ENCODE data around the gene FAM13C.
A peak's percentile ranks its signal among the peaks of the same experiment; 100 is the strongest.
"Not testable (repeated sequence)": the region's sequence is repeated elsewhere in the genome, so short reads cannot be mapped to it uniquely, and the experiment has no call there.

The FAM13C gene

GRCh38 chr10:59362144-59362958, at the start of gene FAM13C:
FAM13C (minus strand) TSS chr10:59362549; CDS start chr10:59362460, 89 bp downstream.
- peak within 1 kb of the TSS; percentile 36 for H3K4me3 Mint-ChIP-seq
- H3K36me3 Mint-ChIP-seq (ENCODE audit: low read depth): no peaks in the 10 kb centered on the region
- peaks cover 10% of the 10 kb centered on the region for H3K4me1 Mint-ChIP-seq
- H3K27me3 Mint-ChIP-seq: peaks cover 25% of the 10 kb centered on the region
- ATAC-seq (peak; percentile 10), DNase-seq (peak; percentile 6)
- no peak within 1 kb of the TSS for H3K27ac Mint-ChIP-seq
- no peaks in the 10 kb centered on the region for H3K9me3 Mint-ChIP-seq

- Mint-ChIP-seq H3K9me3 (peaks cover 16% of the 10 kb centered on the region), H3K4me3 (no peak overlapping the region), H3K36me3 (ENCODE audit: low read depth) (no peaks in the 10 kb centered on the region), H3K27me3 (no peaks in the 10 kb centered on the region), H3K27ac (no peak overlapping the region), H3K4me1 (no peaks in the 10 kb centered on the region)
- ATAC-seq: no peak
- DNase-seq: no peak
These were observed 42.9 kb upstream of the FAM13C start for GRCh38 chr10:59405235-59405634.

GRCh38 chr10:59400214-59400613, 37.9 kb upstream of the FAM13C start:
- Mint-ChIP-seq H3K27ac (no peak overlapping the region), H3K9me3 (peaks cover 15% of the 10 kb centered on the region), H3K4me3 (no peak overlapping the region), H3K4me1 (no peaks in the 10 kb centered on the region), H3K27me3 (no peaks in the 10 kb centered on the region), H3K36me3 (ENCODE audit: low read depth) (no peaks in the 10 kb centered on the region)
- DNase-seq (no peak), ATAC-seq (no peak)

DNA sequence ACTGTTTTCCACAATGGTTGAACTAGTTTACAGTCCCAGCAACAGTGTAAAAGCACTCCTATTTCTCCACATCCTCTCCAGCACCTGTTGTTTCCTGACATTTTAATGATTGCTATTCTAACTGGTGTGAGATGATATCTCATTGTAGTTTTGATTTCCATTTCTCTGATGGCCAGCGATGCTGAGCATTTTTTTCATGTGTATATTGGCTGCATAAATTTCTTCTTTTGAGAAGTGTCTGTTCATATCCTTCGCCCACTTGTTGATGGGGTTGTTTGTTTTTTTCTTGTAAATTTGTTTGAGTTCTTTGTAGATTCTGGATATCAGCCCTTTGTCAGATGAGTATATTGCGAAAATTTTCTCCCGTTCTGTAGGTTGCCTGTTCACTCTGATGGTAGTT, 37.0 kb upstream of the FAM13C start:
- H3K27ac Mint-ChIP-seq; ATAC-seq; H3K4me3 Mint-ChIP-seq; H3K4me1 Mint-ChIP-seq; DNase-seq; H3K27me3 Mint-ChIP-seq; H3K36me3 Mint-ChIP-seq (ENCODE audit: low read depth): not testable (repeated sequence)
- H3K9me3 Mint-ChIP-seq: peaks cover 15% of the 10 kb centered on the region

DNA sequence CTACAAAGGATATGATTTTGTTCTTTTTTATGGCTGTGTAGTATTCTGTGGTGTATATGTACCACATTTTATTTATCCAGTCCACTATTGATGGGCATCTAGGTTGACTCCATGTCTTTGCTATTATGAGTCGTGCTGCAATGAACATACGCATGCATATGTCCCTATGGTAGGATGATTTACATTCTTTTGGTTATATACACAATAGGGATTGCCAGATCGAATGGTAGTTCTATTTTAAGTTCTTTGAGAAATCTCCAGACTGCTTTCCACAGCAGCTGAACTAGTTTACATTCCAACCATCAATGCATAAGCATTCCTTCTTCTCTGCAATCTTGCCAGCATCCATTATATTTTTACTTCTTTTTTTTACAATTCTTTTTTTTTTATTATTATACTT, 35.6 kb upstream of the FAM13C start:
- Mint-ChIP-seq H3K36me3 (ENCODE audit: low read depth) (no peaks in the 10 kb centered on the region), H3K27me3 (no peaks in the 10 kb centered on the region), H3K9me3 (peaks cover 15% of the 10 kb centered on the region), H3K27ac (no peak overlapping the region), H3K4me3 (no peak overlapping the region), H3K4me1 (no peaks in the 10 kb centered on the region)
- no peak for DNase-seq
- ATAC-seq: no peak

GRCh38 chr10:59395984-59396383, 33.6 kb upstream of the FAM13C start:
- H3K27ac Mint-ChIP-seq: no peak overlapping the region
- ATAC-seq: no peak

DNA sequence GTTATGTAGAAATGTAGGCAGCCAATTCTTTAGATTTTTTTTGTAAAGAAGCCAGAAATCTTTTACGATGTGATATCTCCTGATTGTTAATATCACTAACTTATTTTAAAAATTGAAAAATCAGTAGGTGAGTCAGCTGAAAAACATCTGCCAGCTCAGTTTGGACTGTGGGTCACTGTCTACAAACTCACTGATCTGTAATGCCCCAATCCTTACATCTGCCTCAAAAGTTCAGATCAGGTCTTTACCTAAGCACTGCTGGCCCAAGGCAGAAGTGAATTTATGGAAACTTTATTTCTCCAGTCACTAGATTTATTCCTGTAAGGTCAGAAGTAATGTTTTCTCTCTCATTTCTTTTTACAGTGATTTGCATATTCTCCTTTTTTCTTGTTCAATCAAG, 31.0 kb upstream of the FAM13C start:
- Mint-ChIP-seq H3K4me1 (no peaks in the 10 kb centered on the region), H3K27ac (no peak overlapping the region), H3K27me3 (no peaks in the 10 kb centered on the region), H3K4me3 (no peak overlapping the region), H3K9me3 (no peaks in the 10 kb centered on the region), H3K36me3 (ENCODE audit: low read depth) (no peaks in the 10 kb centered on the region)
- no peak for DNase-seq
- no peak for ATAC-seq

More at GRCh38 chr10:59395984-59396383, 33.6 kb upstream of the FAM13C start:
- H3K4me1 Mint-ChIP-seq: no peaks in the 10 kb centered on the region
- H3K27me3 Mint-ChIP-seq: no peaks in the 10 kb centered on the region
- no peaks in the 10 kb centered on the region for H3K36me3 Mint-ChIP-seq (ENCODE audit: low read depth)
- peaks cover 14% of the 10 kb centered on the region for H3K9me3 Mint-ChIP-seq
- H3K4me3 Mint-ChIP-seq: no peak overlapping the region
- no peak for DNase-seq

DNA sequence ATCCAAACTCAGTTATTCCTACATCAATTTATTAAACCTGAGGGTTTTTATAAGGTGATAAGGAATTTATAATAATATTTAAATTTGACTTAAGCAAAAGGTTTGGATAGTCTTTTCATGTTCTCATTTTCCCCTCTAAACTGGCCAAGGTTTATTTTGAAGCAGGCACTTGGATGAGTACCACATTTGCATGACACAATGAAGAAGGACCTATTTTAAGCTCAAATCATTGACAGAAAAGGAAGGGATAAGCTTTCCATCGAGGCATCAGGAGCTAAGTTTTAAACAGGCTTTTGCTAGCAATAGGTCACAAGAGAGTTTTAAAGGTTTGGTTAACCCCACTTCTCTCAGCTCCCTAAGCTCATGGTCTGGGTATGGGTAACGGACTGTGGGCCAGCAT, 28.7 kb upstream of the FAM13C start:
- Mint-ChIP-seq H3K4me1 (no peaks in the 10 kb centered on the region), H3K9me3 (no peaks in the 10 kb centered on the region), H3K36me3 (ENCODE audit: low read depth) (no peaks in the 10 kb centered on the region), H3K27me3 (no peaks in the 10 kb centered on the region), H3K27ac (no peak overlapping the region), H3K4me3 (no peak overlapping the region)
- no peak for ATAC-seq
- DNase-seq: no peak

DNA sequence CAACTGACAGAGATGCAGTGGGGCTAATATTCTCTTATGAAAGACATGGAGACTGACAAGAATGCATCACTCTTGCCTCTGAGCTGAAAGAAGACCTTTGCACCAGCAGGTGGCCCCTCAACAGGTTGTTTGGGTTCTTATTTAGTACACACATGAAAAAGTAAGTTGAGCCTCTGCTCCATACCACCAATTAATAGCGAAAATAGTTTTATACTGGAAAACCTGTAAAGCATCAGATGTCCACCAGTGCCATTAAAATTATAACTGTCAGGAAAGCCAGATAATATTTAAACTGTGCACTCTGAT, 26.3 kb upstream of the FAM13C start:
- H3K4me1 Mint-ChIP-seq: no peaks in the 10 kb centered on the region
- no peaks in the 10 kb centered on the region for H3K27me3 Mint-ChIP-seq
- no peak for DNase-seq
- H3K27ac Mint-ChIP-seq: no peak overlapping the region
- H3K9me3 Mint-ChIP-seq: no peaks in the 10 kb centered on the region
- H3K36me3 Mint-ChIP-seq (ENCODE audit: low read depth): no peaks in the 10 kb centered on the region
- ATAC-seq: no peak
- no peak overlapping the region for H3K4me3 Mint-ChIP-seq

DNA sequence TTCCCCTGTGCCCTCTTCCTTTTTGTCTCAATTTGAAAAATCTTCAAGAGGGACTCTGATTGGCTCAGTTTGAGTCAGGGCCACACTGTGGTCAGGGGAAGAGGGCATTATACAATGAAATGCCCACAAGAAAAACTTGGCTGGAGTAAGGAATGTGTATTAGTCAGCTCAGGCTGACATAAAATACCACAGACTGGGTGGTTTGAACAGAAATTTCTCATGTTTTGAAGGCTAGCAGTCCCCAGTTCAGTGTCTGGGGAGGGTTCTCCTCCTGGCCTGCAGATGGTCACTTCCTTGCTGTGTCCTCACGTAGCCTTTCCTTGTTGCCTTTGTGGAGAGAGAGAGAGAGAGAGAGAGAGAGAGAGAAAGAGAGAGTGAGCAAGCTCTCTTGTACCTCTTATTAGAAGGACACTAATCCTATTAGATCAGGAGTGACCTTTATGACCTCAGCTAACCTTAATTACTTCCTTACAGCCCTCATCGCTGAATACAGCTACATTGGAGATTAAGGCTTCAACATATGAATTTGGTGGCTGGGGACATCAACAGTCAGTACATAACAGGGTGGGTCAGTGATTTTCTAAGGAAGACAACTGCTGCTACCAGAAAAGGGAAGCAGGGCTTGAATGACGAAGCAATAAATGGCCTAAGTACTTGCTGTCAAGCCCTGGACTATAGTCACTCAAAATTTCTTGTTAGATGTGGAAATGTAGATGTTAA, 25.8 kb upstream of the FAM13C start:
- H3K9me3 Mint-ChIP-seq: no peaks in the 10 kb centered on the region
- H3K4me1 Mint-ChIP-seq: no peaks in the 10 kb centered on the region
- H3K27me3 Mint-ChIP-seq: no peaks in the 10 kb centered on the region
- H3K27ac Mint-ChIP-seq: no peak overlapping the region
- ATAC-seq (no peak), DNase-seq (no peak)
- H3K4me3 Mint-ChIP-seq: no peak overlapping the region
- H3K36me3 Mint-ChIP-seq (ENCODE audit: low read depth): no peaks in the 10 kb centered on the region

DNA sequence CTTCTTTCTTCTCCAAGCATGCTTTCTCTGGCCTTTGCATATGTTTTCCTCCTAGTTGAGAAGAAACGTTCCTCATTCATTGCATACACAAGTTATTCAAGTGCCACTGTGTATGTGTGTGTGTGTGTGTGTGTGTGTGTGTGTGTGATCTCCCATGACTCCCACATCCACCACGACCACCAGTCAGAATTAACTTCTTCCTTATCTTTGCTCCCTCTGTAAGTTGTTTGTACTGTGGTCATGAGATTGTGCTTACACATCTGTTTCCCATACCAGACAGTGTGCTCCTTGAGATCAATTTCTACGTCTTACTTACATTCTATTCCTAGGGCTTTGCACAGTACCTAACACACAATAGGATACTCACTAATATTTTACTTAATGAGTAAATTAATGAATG, 22.4 kb upstream of the FAM13C start:
- ATAC-seq: no peak

DNA sequence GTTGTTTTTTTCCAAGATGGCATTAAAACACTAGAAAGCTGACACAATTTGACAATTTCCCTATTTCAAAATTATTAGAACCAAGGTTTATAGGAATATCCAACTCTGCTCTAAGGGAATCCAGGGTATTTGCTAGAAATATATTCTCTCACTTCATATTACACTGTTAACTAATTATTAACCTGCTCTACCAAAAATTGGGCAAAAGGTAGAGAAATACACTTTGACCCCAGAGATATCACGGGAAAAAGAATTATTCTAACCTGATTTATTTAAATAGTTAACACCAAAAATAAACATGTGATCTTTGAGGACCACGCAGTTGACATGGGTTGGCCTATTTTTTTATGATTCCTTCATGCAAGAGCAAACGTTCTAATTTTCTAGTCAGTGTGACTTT, 21.6 kb upstream of the FAM13C start:
- ATAC-seq: no peak
- no peak for DNase-seq
- H3K36me3 Mint-ChIP-seq (ENCODE audit: low read depth): no peaks in the 10 kb centered on the region
- no peaks in the 10 kb centered on the region for H3K27me3 Mint-ChIP-seq
- H3K9me3 Mint-ChIP-seq: no peaks in the 10 kb centered on the region
- no peak overlapping the region for H3K27ac Mint-ChIP-seq
- no peaks in the 10 kb centered on the region for H3K4me1 Mint-ChIP-seq
- H3K4me3 Mint-ChIP-seq: no peak overlapping the region

More for the DNA sequence above, 22.4 kb upstream of the FAM13C start:
- no peaks in the 10 kb centered on the region for H3K9me3 Mint-ChIP-seq
- H3K4me3 Mint-ChIP-seq: no peak overlapping the region
- no peaks in the 10 kb centered on the region for H3K4me1 Mint-ChIP-seq
- no peak for DNase-seq
- no peak overlapping the region for H3K27ac Mint-ChIP-seq
- H3K36me3 Mint-ChIP-seq (ENCODE audit: low read depth): no peaks in the 10 kb centered on the region
- H3K27me3 Mint-ChIP-seq: no peaks in the 10 kb centered on the region

- no peak for ATAC-seq
- Mint-ChIP-seq H3K27ac (no peak overlapping the region), H3K4me3 (no peak overlapping the region), H3K36me3 (ENCODE audit: low read depth) (no peaks in the 10 kb centered on the region), H3K27me3 (no peaks in the 10 kb centered on the region), H3K9me3 (no peaks in the 10 kb centered on the region), H3K4me1 (no peaks in the 10 kb centered on the region)
- no peak for DNase-seq
These were observed 21.1 kb upstream of the FAM13C start for GRCh38 chr10:59383436-59383835.

DNA sequence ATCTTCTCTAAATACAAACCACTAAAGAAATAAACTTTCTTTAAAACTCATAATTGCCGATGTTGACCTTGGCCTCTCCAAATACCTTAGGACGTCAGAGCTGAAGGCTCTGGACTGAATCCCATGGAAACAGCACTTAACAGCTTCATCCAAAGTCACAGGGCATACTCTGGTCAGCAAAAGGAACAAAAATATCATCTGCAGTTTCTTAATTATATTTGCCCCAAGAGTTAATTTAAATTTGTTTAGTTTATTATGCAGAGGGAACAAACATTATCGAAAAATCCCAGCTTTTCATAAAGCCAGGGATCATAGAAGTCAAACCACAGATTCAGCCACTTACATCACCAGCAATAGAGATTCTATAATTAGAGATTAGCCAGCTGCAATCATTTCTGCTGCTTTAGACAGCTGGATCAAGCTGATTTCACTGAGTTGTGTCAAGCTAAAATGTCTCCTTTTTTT, 20.5 kb upstream of the FAM13C start:
- Mint-ChIP-seq H3K4me3 (no peak overlapping the region), H3K27me3 (no peaks in the 10 kb centered on the region), H3K36me3 (ENCODE audit: low read depth) (no peaks in the 10 kb centered on the region), H3K4me1 (no peaks in the 10 kb centered on the region), H3K9me3 (no peaks in the 10 kb centered on the region), H3K27ac (no peak overlapping the region)
- ATAC-seq: no peak
- DNase-seq: no peak

- H3K27me3 Mint-ChIP-seq: no peaks in the 10 kb centered on the region
- H3K27ac Mint-ChIP-seq: no peak overlapping the region
- no peak for DNase-seq
- H3K9me3 Mint-ChIP-seq: no peaks in the 10 kb centered on the region
- ATAC-seq: no peak
- H3K36me3 Mint-ChIP-seq (ENCODE audit: low read depth): no peaks in the 10 kb centered on the region
- H3K4me1 Mint-ChIP-seq: no peaks in the 10 kb centered on the region
- no peak overlapping the region for H3K4me3 Mint-ChIP-seq
These were observed 19.3 kb upstream of the FAM13C start for GRCh38 chr10:59381687-59382086.

All from activated naive CD8-positive, alpha-beta T cell treated with anti-CD3 and anti-CD28 coated beads, Interleukin-2, amount 50 U/mL, for 24 hours (primary cell).